K562 (cell line): Measurements from ENCODE around the gene RPS28. TPM values are rescaled to one million over a fixed set of nuclear protein-coding genes. Genes with fewer than 3 reads are reported as not detected.
A peak's percentile ranks its signal among the peaks of the same experiment; 100 is the strongest.

ENCODE experiments used
- ATAC-seq: fragments of 200-7000 bp; cut with Tn5 transposase; 3 replicates; pipeline ENCODE4 v1.9.1; 2020; ENCODE audit warnings: moderate library complexity
- BruUV-seq: library from RNA; stranded (reverse); fragments of 400-500 nt; replicated peaks from 2 replicates; lab custom pipeline; 2021; lab: Mats Ljungman, UMichigan
- CTCF ChIA-PET: fragments of 300-600 bp; formaldehyde crosslinking; extraction: SDS; loops from one replicate; lab custom pipeline; 2021; ENCODE audit warnings: low intra/inter-chr PET ratio; lab: Yijun Ruan, JAX
- POLR2A ChIA-PET: fragments of 300-600, 350-650 bp; sonication (Branson Sonifier 250); formaldehyde crosslinking; extraction: SDS; loops from one replicate; lab custom pipeline; 2021; ENCODE audit warnings: antibody characterized with exemption, inconsistent platforms; lab: Yijun Ruan, JAX
- DNase-seq, 4 experiments: peaks; one replicate each; pipeline versions ENCODE4 v3.0.0 to v3.0.0-alpha.2; 2011 to 2018; ENCODE audit warnings: low spot score in 3 of 4, mixed read lengths in 3 of 4; ENCODE audit errors: extremely low read depth in 1 of 4
- FAIRE-seq: peaks from 2 replicates; lab custom pipeline; 2011; peaks lifted over from hg19 to GRCh38; lab: Jason Lieb, UNC
- H2AFZ ChIP-seq: 2 replicates; pipeline ENCODE4 v1.6.0; 2011; ENCODE audit warnings: low read depth, low read length, control low read depth, inconsistent platforms
- H3K27ac ChIP-seq: fragments of 200-600 bp; 3 replicates; pipeline ENCODE4 v1.8.0; 2011; ENCODE audit warnings: low read depth, mild to moderate bottlenecking, control low read depth, inconsistent platforms, low read length, moderate library complexity, mixed read lengths; ENCODE audit errors: extremely low read depth
- H3K27me3 ChIP-seq, 2 experiments: fragments of 300-600 bp in 1 of 2; 2 replicates in 1 of 2; 3 replicates in 1 of 2; pipeline versions ENCODE4 v1.6.0 to v1.8.0; 2011; ENCODE audit warnings: inconsistent platforms in 2 of 2, low read length in 2 of 2, mild to moderate bottlenecking in 1 of 2, mixed read lengths in 1 of 2, moderate library complexity in 1 of 2; ENCODE audit not compliant: control insufficient read depth in 2 of 2, insufficient read depth in 2 of 2
- H3K36me3 ChIP-seq: fragments of 300-600 bp; 3 replicates; pipeline ENCODE4 v1.8.0; 2011; ENCODE audit warnings: mild to moderate bottlenecking, low read length, inconsistent platforms; ENCODE audit not compliant: control insufficient read depth, insufficient read depth
- H3K4me1 ChIP-seq, 2 experiments: fragments of 200-600 bp in 1 of 2; replicated peaks in 1 of 2; 2 replicates in 1 of 2; 3 replicates in 1 of 2; pipeline versions ENCODE4 v1.5.1 to v1.8.0; 2011; ENCODE audit warnings: inconsistent platforms in 2 of 2, low read length in 2 of 2, mild to moderate bottlenecking in 1 of 2, mixed read lengths in 1 of 2, moderate library complexity in 1 of 2; ENCODE audit not compliant: control insufficient read depth in 2 of 2, insufficient read depth in 2 of 2
- H3K4me2 ChIP-seq: 2 replicates; pipeline ENCODE4 v1.6.1; 2011; ENCODE audit warnings: low read length, control low read depth, inconsistent platforms, mixed read lengths; ENCODE audit not compliant: insufficient read depth
- H3K4me3 ChIP-seq: fragments of 200-600 bp; sonication (generic), shearing (Covaris generic); 2 replicates; pipeline ENCODE4 v1.5.1; 2016; ENCODE audit warnings: control low read depth, inconsistent platforms
- H3K79me2 ChIP-seq: fragments of 200-600 bp; 3 replicates; pipeline ENCODE4 v1.8.0; 2011; ENCODE audit warnings: low read length, inconsistent platforms; ENCODE audit not compliant: control insufficient read depth, insufficient read depth
- H3K9ac ChIP-seq, 2 experiments: 2 replicates each; pipeline versions ENCODE4 v1.6.0 to v1.6.1; 2011; ENCODE audit warnings: low read depth in 2 of 2, low read length in 2 of 2, control low read depth in 1 of 2, inconsistent platforms in 1 of 2, mild to moderate bottlenecking in 1 of 2, mixed read lengths in 1 of 2; ENCODE audit not compliant: insufficient read depth in 1 of 2
- H3K9me1 ChIP-seq: one replicate; pipeline ENCODE4 v1.6.0; 2011; ENCODE audit warnings: inconsistent platforms, mild to moderate bottlenecking, low read length, moderate library complexity; ENCODE audit not compliant: control insufficient read depth, insufficient read depth
- H3K9me3 ChIP-seq: replicated peaks from 2 replicates; pipeline ENCODE4 v1.5.1; 2011; ENCODE audit warnings: low read depth, low read length, inconsistent platforms; ENCODE audit not compliant: control insufficient read depth, insufficient read depth
- H4K20me1 ChIP-seq: replicated peaks from 2 replicates; pipeline ENCODE4 v1.6.1; 2011; ENCODE audit warnings: low read length, inconsistent platforms, mixed read lengths; ENCODE audit not compliant: control insufficient read depth, insufficient read depth
- CREB5 ChIP-seq: fragments of 250-450 bp; sonication (Bioruptor Pico); IDR thresholded peaks from 2 replicates; pipeline ENCODE4 v1.5.0; 2020; ENCODE audit warnings: mild to moderate bottlenecking
- CTBP1 ChIP-seq: fragments of 450-650 bp; IDR thresholded peaks from 2 replicates; pipeline ENCODE4 v1.6.1; 2016; ENCODE audit warnings: borderline replicate concordance
- MXI1 ChIP-seq: IDR thresholded peaks from 2 replicates; pipeline ENCODE4 v1.6.1; 2011; ENCODE audit warnings: low read depth, mild to moderate bottlenecking, improper control_type of control experiment, low read length
- MYC ChIP-seq, 2 experiments: fragments of 250-450 bp in 1 of 2; sonication (Bioruptor Pico) in 1 of 2; IDR thresholded peaks; 2 replicates each; pipeline versions ENCODE4 v1.5.1 to v1.6.1; 2012 to 2021; ENCODE audit warnings: low read depth in 2 of 2, borderline replicate concordance in 1 of 2, improper control_type of control experiment in 1 of 2, low read length in 1 of 2, mild to moderate bottlenecking in 1 of 2, moderate library complexity in 1 of 2
- NRF1 ChIP-seq, 2 experiments: fragments of 450-650 bp; IDR thresholded peaks in 1 of 2; conservative IDR thresholded peaks in 1 of 2; 2 replicates each; pipeline ENCODE4 v1.6.1; 2014; ENCODE audit warnings: mild to moderate bottlenecking in 2 of 2
- POLR2G ChIP-seq: fragments of 200-400 bp; formaldehyde crosslinking; IDR thresholded peaks from 2 replicates; pipeline ENCODE4 v1.6.1; 2017; ENCODE audit warnings: low read depth, mild to moderate bottlenecking, antibody characterized with exemption, low read length, moderate library complexity
- RBM14 ChIP-seq: fragments of 200-400 bp; formaldehyde crosslinking; IDR thresholded peaks from 2 replicates; pipeline ENCODE4 v1.6.1; 2018; ENCODE audit warnings: low read depth, mild to moderate bottlenecking, low read length, moderate library complexity, borderline replicate concordance; ENCODE audit not compliant: insufficient read depth
- TBP ChIP-seq: optimal IDR thresholded peaks from 2 replicates; pipeline ENCODE3; 2011; ENCODE audit warnings: low read depth, low read length, improper control_type of control experiment
- TCFL5 ChIP-seq: fragments of 250-450 bp; sonication (Bioruptor Pico); conservative IDR thresholded peaks from 2 replicates; pipeline ENCODE4 v1.6.1; 2021; ENCODE audit warnings: mild to moderate bottlenecking, moderate library complexity, matching md5 sums
- USF1 ChIP-seq: sonication (generic); formaldehyde crosslinking; IDR thresholded peaks from 2 replicates; pipeline ENCODE4 v1.9.0; 2022; ENCODE audit warnings: mild to moderate bottlenecking, missing genetic modification reagents
- WHSC1 ChIP-seq: IDR thresholded peaks from one replicate; pipeline ENCODE4 v1.6.1; 2012; ENCODE audit warnings: low read length, control low read depth, inconsistent platforms
- ZNF143 ChIP-seq: sonication (generic); formaldehyde crosslinking; IDR thresholded peaks from 2 replicates; pipeline ENCODE4 v1.9.0; 2022; ENCODE audit warnings: mild to moderate bottlenecking, missing genetic modification reagents
- ZNF311 ChIP-seq: fragments of 250-450 bp; sonication (Bioruptor Pico); IDR thresholded peaks from 2 replicates; pipeline ENCODE4 v1.4.0; 2020; ENCODE audit warnings: mild to moderate bottlenecking, moderate library complexity
- ZSCAN32 ChIP-seq: fragments of 450-650 bp; formaldehyde crosslinking; IDR thresholded peaks from 2 replicates; pipeline ENCODE4 v1.4.0; 2020; ENCODE audit warnings: mild to moderate bottlenecking, moderate library complexity
- WGBS: fragments of 100-300 bp; shearing (Covaris generic); methylation state at CpG from one replicate; pipeline ENCODE4 v1.1.6; 2016; ENCODE audit warnings: low coverage, mixed read lengths; ENCODE audit not compliant: insufficient coverage; ENCODE audit errors: missing lambda C conversion rate; 5-methylcytosine and 5-hydroxymethylcytosine counted together
- in situ Hi-C: fragments of 300-500 bp; cut with MboI; formaldehyde crosslinking; loops from 4 replicates; pipeline ENCODE4 v1.15.0; 2018; ENCODE audit warnings: inconsistent platforms, mixed read lengths
- intact Hi-C: fragments of 100-400 bp; cut with micrococcal nuclease; formaldehyde crosslinking; loops from 2 replicates; pipeline ENCODE4 v1.14.2; 2022
- polyA plus RNA-seq, 8 experiments: library from polyadenylated mRNA; depleted of rRNA in 4 of 8; stranded (reverse) in 5 of 8; unstranded in 3 of 8; fragments of >200 nt; fragmentation: Nextera tagmentation in 2 of 8; fragmentation: Illumina TruSeq in 1 of 8; extraction: Ambion mirVana in 2 of 8; extraction: Trizol in 1 of 8; gene quantifications; 2 replicates each; pipeline versions ENCODE4 v1.2.1 to v1.2.3, GENCODE V29; 2011 to 2014; ENCODE audit warnings: inconsistent platforms in 1 of 8, missing spikeins in 1 of 8
- total RNA-seq, 7 experiments: library from RNA; depleted of rRNA in 6 of 7; stranded (reverse); fragments of >200 nt in 6 of 7; fragmentation: Illumina TruSeq in 2 of 7; extraction: Trizol in 2 of 7; gene quantifications; 2 replicates each; pipeline versions ENCODE4 v1.2.1 to v1.2.3, GENCODE V29; 2011 to 2021; ENCODE audit warnings: low replicate concordance in 1 of 7
- TF ChIP-seq, protein P1 (sequence below): fragments of 450-650 bp; IDR thresholded peaks from 2 replicates; pipeline ENCODE4 v1.6.1; 2017; ENCODE audit warnings: antibody characterized with exemption

RPS28 gene
- total and polyA plus RNA-seq, 9 of the 15 experiments (the other 6 are each of a cell fraction or from before 2014, with no cell fraction given), result 165 to 2,827 (median 1,303) TPM

DNA sequence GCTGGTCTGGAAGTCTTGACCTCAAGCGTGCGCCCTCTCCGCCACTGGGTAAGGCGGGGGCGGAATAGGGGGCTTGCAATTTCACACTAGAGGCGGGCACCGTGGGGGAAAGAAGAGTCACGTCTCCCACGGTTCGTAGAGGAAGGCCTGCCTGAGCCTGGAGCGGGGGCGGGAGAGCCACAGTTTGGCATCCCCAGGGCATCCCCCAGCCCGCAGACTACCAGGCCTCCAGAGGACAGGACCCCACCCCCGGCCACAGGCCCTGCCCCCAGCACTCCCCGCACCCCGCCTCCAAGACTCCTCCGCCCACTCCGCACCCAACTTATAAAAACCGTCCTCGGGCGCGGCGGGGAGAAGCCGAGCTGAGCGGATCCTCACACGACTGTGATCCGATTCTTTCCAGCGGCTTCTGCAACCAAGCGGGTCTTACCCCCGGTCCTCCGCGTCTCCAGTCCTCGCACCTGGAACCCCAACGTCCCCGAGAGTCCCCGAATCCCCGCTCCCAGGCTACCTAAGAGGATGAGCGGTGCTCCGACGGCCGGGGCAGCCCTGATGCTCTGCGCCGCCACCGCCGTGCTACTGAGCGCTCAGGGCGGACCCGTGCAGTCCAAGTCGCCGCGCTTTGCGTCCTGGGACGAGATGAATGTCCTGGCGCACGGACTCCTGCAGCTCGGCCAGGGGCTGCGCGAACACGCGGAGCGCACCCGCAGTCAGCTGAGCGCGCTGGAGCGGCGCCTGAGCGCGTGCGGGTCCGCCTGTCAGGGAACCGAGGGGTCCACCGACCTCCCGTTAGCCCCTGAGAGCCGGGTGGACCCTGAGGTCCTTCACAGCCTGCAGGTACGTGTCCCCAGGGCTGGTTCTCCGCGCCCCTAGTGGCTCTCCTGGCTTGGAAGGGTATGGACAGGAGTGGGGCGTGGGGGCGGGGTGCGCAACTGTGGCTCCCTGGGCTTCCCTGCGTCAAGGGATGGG, 42.8 kb downstream of the RPS28 start, which contains the start of gene ANGPTL4:
ANGPTL4 (plus strand) TSS at position 353 of the 969 bp plus-strand sequence; CDS start at position 520, 167 bp downstream.
- no peaks in the 10 kb centered on the region for H3K79me2 ChIP-seq
- H3K27me3 ChIP-seq, result peaks cover 0 to 19% of the 10 kb centered on the region in 2 experiments; a peak in 2 of 5 replicates
- H3K4me2 ChIP-seq, result peak within 1 kb of the TSS; percentile 70
- no peaks in the 10 kb centered on the region for H3K9me3 ChIP-seq
- 3% methylated on average over 64 of the region's 81 CpGs for WGBS
- H2AFZ ChIP-seq, result peak within 1 kb of the TSS; percentile 69
- H4K20me1 ChIP-seq, result no peaks in the 10 kb centered on the region
- peak; percentile 63 to 77 (median 72) for DNase-seq
- BruUV-seq, result no TSS peak
- H3K27ac ChIP-seq, result no peak within 1 kb of the TSS
- FAIRE-seq, result no peak
- peak; percentile 77 for ATAC-seq
- intact Hi-C loops (no loop called here), in situ Hi-C loops (no loop called here)
- H3K4me3 ChIP-seq, result peak within 1 kb of the TSS; percentile 27
- peak within 1 kb of the TSS; percentile 41 to 78; a peak in 3 of 4 replicates for H3K9ac ChIP-seq
- H3K36me3 ChIP-seq, result no peaks in the 10 kb centered on the region
- ChIA-PET POLR2A (interaction anchor here (1.1 to 1.9 kb wide), 3 partner anchors 10 to 15 kb away, joined by 3 to 8 read pairs (median 4); no protein-coding TSS in a partner anchor), CTCF (interaction anchor here (0.6 kb wide), 1 partner anchor 14 kb away, joined by 4 read pairs; no protein-coding TSS in a partner anchor)
- peaks cover 13 to 37% of the 10 kb centered on the region in 2 experiments for H3K4me1 ChIP-seq
- H3K9me1 ChIP-seq, result no peaks in the 10 kb centered on the region
- TF ChIP-seq WHSC1 (no peak), ZNF311 (no peak), CREB5 (no peak), CTBP1 (peak; percentile 52; the same call in 1 of the 2 replicates), USF1 (CRISPR knock-in tag) (no peak), ZSCAN32 (CRISPR knock-in tag) (no peak), MYC (IDR thresholded peaks at IDR 0.05; ENCODE audit: low read depth, low read length) (0 out of 2 replicates have a peak, but pooled peaks have one; percentile 18), MYC (CRISPR knock-in tag; IDR thresholded peaks at IDR 0.05; ENCODE audit: borderline replicate concordance, low read depth) (no peak), NRF1 (conservative IDR thresholded peaks at IDR 0.05 in 1 of 2, IDR thresholded peaks at IDR 0.05 in 1 of 2) (peak; percentile 67 to 73), MXI1 (no peak), RBM14 (no peak), POLR2G (peak; percentile 73), TCFL5 (CRISPR knock-in tag) (no peak), TBP (peak; percentile 18), ZNF143 (0 out of 2 replicates have a peak, but pooled peaks have one; percentile 22)
- TF ChIP-seq, protein P1, sequence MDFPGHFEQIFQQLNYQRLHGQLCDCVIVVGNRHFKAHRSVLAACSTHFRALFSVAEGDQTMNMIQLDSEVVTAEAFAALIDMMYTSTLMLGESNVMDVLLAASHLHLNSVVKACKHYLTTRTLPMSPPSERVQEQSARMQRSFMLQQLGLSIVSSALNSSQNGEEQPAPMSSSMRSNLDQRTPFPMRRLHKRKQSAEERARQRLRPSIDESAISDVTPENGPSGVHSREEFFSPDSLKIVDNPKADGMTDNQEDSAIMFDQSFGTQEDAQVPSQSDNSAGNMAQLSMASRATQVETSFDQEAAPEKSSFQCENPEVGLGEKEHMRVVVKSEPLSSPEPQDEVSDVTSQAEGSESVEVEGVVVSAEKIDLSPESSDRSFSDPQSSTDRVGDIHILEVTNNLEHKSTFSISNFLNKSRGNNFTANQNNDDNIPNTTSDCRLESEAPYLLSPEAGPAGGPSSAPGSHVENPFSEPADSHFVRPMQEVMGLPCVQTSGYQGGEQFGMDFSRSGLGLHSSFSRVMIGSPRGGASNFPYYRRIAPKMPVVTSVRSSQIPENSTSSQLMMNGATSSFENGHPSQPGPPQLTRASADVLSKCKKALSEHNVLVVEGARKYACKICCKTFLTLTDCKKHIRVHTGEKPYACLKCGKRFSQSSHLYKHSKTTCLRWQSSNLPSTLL, result no peak
